Esophagus muscularis mucosa (tissue), 4 donors: Measurements from ENCODE around the gene BAAT.

Experiments
- CTCF ChIP-seq, 3 experiments: fragments of 200-600 bp in 2 of 3; fragments of 450-650 bp in 1 of 3; sonication (generic) in 2 of 3; IDR thresholded peaks; one replicate each; pipeline ENCODE4 v1.5.1; 2017 to 2019; ENCODE audit warnings: antibody characterized with exemption in 3 of 3, mild to moderate bottlenecking in 2 of 3, moderate library complexity in 1 of 3
- EP300 ChIP-seq: sonication (generic); formaldehyde crosslinking; IDR thresholded peaks from one replicate; pipeline ENCODE4 v1.6.1; 2017; ENCODE audit warnings: antibody characterized with exemption
- POLR2AphosphoS5 ChIP-seq, 2 donors: sonication (generic); formaldehyde crosslinking; IDR thresholded peaks; one replicate each; pipeline ENCODE4 v1.6.1; 2017; ENCODE audit warnings: antibody characterized with exemption in 2 of 2

GRCh38 chr9:101381118-101381517 lies 3.7 kb downstream of the BAAT start:
- TF ChIP-seq POLR2AphosphoS5 (IDR thresholded peaks at IDR 0.05) (no peak), CTCF (IDR thresholded peaks at IDR 0.05) (no peak), EP300 (no peak)
